IgD-negative memory B cell (primary cell): ENCODE measurements around the gene CPA1. TPM values are rescaled to one million over a fixed set of nuclear protein-coding genes. Genes with fewer than 3 reads are reported as not detected.

Experiments
- H3K27ac Mint-ChIP-seq, 3 donors: one replicate each; pipeline ENCODE4 v1.8.0; 2020 to 2022; ENCODE audit warnings: mild to moderate bottlenecking in 3 of 3, mixed read lengths in 3 of 3, moderate library complexity in 1 of 3
- H3K27me3 Mint-ChIP-seq: one replicate; pipeline ENCODE4 v1.8.0; 2021; ENCODE audit warnings: mixed read lengths
- H3K36me3 Mint-ChIP-seq: one replicate; pipeline ENCODE4 v1.8.0; 2020; ENCODE audit warnings: mild to moderate bottlenecking, mixed read lengths
- H3K4me1 Mint-ChIP-seq, 3 donors: one replicate each; pipeline ENCODE4 v1.8.0; 2020 to 2022; ENCODE audit warnings: mixed read lengths in 3 of 3, mild to moderate bottlenecking in 1 of 3
- H3K4me3 Mint-ChIP-seq, 4 donors: one replicate each; pipeline ENCODE4 v1.8.0; 2020 to 2022; ENCODE audit warnings: mild to moderate bottlenecking in 4 of 4, mixed read lengths in 4 of 4, moderate library complexity in 3 of 4
- H3K9me3 Mint-ChIP-seq, 3 donors: one replicate each; pipeline ENCODE4 v1.8.0; 2020 to 2021; ENCODE audit warnings: mixed read lengths in 3 of 3, mild to moderate bottlenecking in 1 of 3
- polyA plus RNA-seq: library from polyadenylated mRNA; unstranded; fragments of 300-500 nt; fragmentation: Illumina TruSeq; gene quantifications from one replicate; pipeline ENCODE4 v1.2.3, GENCODE V29; 2021

The CPA1 gene
- polyA plus RNA-seq, 1 donor from 2014 or later = not detected

DNA sequence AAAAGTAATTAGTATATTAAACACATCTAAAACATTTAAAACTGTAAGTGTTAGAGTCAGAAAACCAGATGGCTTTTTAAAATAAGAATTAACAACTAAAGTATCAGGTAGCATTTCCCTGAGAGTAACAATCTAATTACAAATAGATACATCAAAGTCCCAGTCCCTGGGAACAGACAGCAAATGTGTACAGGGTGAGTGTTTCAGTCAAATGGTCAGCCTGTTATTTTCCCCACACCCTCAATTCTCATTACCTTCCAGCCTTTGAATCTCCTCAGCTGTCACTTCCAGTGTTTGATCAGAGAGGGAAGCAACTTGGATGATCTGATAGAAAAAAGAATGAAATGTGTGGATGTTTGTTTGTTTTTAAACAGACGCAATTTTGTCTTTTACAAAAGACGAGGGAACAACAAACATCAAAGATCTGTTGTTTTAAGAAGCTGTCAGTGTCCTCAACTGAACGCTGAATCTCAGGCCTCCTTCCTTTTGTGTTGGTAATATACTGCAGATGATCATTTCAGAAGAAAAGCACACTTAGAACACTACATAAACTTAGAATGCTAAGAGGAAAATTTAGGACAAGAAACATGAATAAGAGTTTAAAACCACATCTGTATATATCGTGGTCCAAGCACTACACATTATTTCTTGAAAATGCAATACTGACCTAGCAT is 30.7 kb downstream of the CPA1 start:
- peaks cover 2% of the 10 kb centered on the region for H3K36me3 Mint-ChIP-seq
- H3K4me1 Mint-ChIP-seq = peaks cover 0 to 5% (median 0%) of the 10 kb centered on the region in 3 donors

DNA sequence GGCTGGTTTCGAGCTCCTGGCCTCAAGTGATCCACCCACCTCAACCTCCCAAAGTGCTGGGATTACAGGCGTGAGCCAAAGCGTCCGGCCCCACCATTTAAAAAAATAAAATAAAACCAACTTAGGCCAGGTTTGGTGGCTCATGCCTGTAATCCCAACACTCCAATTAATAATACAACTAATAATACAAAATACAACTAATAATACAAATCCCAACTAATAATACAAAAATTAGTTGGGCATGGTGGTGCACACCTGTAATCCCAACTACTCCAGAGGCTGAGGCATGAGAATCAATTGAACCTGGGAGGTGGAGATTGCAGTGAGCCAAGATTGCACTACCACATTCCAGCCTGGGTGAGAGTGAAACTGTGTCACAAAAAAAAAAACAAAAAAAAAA is 32.9 kb downstream of the CPA1 start:
- no peak overlapping the region for H3K4me3 Mint-ChIP-seq
- no peaks in the 10 kb centered on the region for H3K27me3 Mint-ChIP-seq
- H3K27ac Mint-ChIP-seq = peak overlapping the region in 1 of 3 donors; percentile 27
- H3K36me3 Mint-ChIP-seq = peaks cover 2% of the 10 kb centered on the region
- no peaks in the 10 kb centered on the region for H3K9me3 Mint-ChIP-seq
- peaks cover 0 to 5% (median 0%) of the 10 kb centered on the region in 3 donors for H3K4me1 Mint-ChIP-seq

More for the DNA sequence above, 30.7 kb downstream of the CPA1 start:
- H3K27ac Mint-ChIP-seq = no peak overlapping the region
- no peaks in the 10 kb centered on the region for H3K9me3 Mint-ChIP-seq
- no peaks in the 10 kb centered on the region for H3K27me3 Mint-ChIP-seq
- H3K4me3 Mint-ChIP-seq = no peak overlapping the region

DNA sequence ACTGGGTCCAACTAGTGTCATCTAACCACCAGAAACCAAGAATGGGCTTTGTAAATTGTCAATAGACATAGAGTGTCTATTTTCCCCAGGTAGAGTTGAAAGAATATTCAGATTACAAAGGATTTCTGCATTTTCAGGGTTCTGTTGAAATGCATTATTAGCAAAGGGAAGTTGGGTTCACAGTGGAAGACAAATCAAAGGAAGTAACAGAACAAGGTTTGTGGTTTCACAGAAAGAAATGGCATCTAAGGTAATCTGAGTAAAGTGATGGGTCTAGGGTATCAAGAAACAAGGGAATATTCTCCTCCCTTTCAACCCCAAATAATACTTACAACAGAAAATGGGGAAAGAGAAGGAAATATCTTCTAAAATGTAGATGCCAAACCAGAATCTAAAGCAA is 34.7 kb downstream of the CPA1 start:
- peaks cover 2% of the 10 kb centered on the region for H3K36me3 Mint-ChIP-seq
- no peaks in the 10 kb centered on the region for H3K27me3 Mint-ChIP-seq
- H3K9me3 Mint-ChIP-seq = no peaks in the 10 kb centered on the region
- no peak overlapping the region for H3K27ac Mint-ChIP-seq
- H3K4me1 Mint-ChIP-seq = peaks cover 0 to 5% (median 0%) of the 10 kb centered on the region in 3 donors
- no peak overlapping the region for H3K4me3 Mint-ChIP-seq

DNA sequence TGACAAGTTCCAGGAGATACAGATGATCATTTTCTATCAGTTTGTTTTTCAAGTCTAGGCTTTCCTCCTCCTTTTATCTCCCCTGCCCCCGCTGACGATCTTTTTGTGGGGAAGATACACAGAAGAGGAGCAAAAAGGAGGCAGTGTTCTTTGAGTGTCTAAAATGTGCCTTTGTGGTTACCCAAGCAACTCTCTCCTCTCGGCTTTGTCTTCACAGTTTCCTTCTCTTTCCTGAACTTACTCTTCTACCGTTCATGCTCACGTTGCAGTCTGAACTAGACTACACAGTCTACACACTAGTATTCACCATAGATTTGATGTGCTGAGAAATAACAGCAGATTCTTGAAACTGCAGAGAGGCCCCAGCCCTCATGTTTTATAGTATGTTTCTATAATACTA is 36.9 kb downstream of the CPA1 start:
- no peaks in the 10 kb centered on the region for H3K36me3 Mint-ChIP-seq
- peaks cover 0 to 5% (median 0%) of the 10 kb centered on the region in 3 donors for H3K4me1 Mint-ChIP-seq
- H3K27ac Mint-ChIP-seq = no peak overlapping the region
- no peaks in the 10 kb centered on the region for H3K27me3 Mint-ChIP-seq
- no peaks in the 10 kb centered on the region for H3K9me3 Mint-ChIP-seq
- no peak overlapping the region for H3K4me3 Mint-ChIP-seq

- Mint-ChIP-seq H3K36me3 (no peaks in the 10 kb centered on the region), H3K4me1 (peaks cover 0 to 5% (median 0%) of the 10 kb centered on the region in 3 donors), H3K27me3 (no peaks in the 10 kb centered on the region), H3K9me3 (no peaks in the 10 kb centered on the region), H3K27ac (no peak overlapping the region), H3K4me3 (no peak overlapping the region)
These were observed 38.0 kb downstream of the CPA1 start for GRCh38 chr7:130418306-130418705.

GRCh38 chr7:130419658-130420057 is 39.4 kb downstream of the CPA1 start:
- Mint-ChIP-seq H3K27me3 (no peaks in the 10 kb centered on the region), H3K4me1 (peaks cover 0 to 5% (median 0%) of the 10 kb centered on the region in 3 donors), H3K27ac (no peak overlapping the region), H3K4me3 (no peak overlapping the region), H3K36me3 (no peaks in the 10 kb centered on the region), H3K9me3 (no peaks in the 10 kb centered on the region)

GRCh38 chr7:130420943-130421578 is 40.8 kb downstream of the CPA1 start:
- Mint-ChIP-seq H3K27ac (no peak overlapping the region), H3K36me3 (no peaks in the 10 kb centered on the region), H3K4me3 (no peak overlapping the region), H3K9me3 (no peaks in the 10 kb centered on the region), H3K4me1 (no peaks in the 10 kb centered on the region), H3K27me3 (no peaks in the 10 kb centered on the region)

- Mint-ChIP-seq H3K4me1 (no peaks in the 10 kb centered on the region), H3K9me3 (no peaks in the 10 kb centered on the region), H3K36me3 (no peaks in the 10 kb centered on the region), H3K27ac (peak overlapping the region in 1 of 3 donors; percentile 63), H3K27me3 (no peaks in the 10 kb centered on the region), H3K4me3 (no peak overlapping the region)
These were observed 41.4 kb downstream of the CPA1 start for GRCh38 chr7:130421684-130422083.

- Mint-ChIP-seq H3K9me3 (no peaks in the 10 kb centered on the region), H3K27ac (no peak overlapping the region), H3K4me1 (no peaks in the 10 kb centered on the region), H3K36me3 (no peaks in the 10 kb centered on the region), H3K4me3 (no peak overlapping the region), H3K27me3 (no peaks in the 10 kb centered on the region)
These were observed 43.3 kb downstream of the CPA1 start for GRCh38 chr7:130423501-130424037.

DNA sequence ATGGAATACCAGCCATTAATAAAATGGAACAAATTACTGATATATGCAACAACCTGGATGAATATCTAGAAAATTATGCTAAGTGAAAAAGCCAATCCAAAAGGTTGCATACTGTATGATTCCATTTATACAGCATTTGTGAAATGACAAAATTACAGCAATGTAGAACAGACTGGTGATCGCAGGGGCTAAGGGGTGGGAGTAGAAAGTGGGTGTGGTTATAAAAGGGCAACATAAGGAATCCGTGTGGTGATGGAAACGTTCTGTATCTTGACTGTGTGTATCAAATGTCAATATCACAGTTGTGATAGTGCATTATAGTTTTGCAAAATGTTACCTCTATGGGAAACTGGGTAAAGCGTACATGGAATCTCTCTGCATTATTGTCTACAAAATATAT is 45.5 kb downstream of the CPA1 start:
- H3K4me3 Mint-ChIP-seq = no peak overlapping the region

GRCh38 chr7:130426564-130426963 is 46.3 kb downstream of the CPA1 start:
- Mint-ChIP-seq H3K27me3 (no peaks in the 10 kb centered on the region), H3K9me3 (no peaks in the 10 kb centered on the region), H3K4me3 (peak overlapping the region in 1 of 4 donors; percentile 14), H3K4me1 (no peaks in the 10 kb centered on the region), H3K36me3 (no peaks in the 10 kb centered on the region), H3K27ac (no peak overlapping the region)

More for the DNA sequence above, 45.5 kb downstream of the CPA1 start:
- no peak overlapping the region for H3K27ac Mint-ChIP-seq
- H3K9me3 Mint-ChIP-seq = no peaks in the 10 kb centered on the region
- no peaks in the 10 kb centered on the region for H3K27me3 Mint-ChIP-seq
- no peaks in the 10 kb centered on the region for H3K4me1 Mint-ChIP-seq
- H3K36me3 Mint-ChIP-seq = no peaks in the 10 kb centered on the region

DNA sequence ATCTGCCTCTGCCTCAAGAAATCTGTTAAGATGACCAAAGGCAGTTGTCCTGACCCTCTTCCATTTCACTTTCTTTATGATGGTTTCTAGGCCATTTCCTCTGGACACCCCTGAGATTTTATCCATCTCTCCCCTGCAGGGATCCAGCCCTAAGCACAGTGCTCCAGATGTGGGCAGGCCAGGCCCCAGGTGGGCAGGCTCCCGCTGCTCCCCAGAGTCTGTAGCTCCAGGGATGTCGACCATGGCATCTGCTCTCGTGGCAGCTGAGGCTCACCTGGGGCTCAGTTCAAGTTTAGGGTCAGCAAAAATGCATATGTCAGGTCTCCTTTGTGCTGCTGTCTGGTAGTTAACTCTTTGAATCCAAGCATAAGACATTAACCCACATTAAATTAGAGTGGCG is 48.7 kb downstream of the CPA1 start:
- Mint-ChIP-seq H3K4me3 (no peak overlapping the region), H3K27ac (no peak overlapping the region), H3K9me3 (no peaks in the 10 kb centered on the region), H3K4me1 (no peaks in the 10 kb centered on the region), H3K36me3 (no peaks in the 10 kb centered on the region), H3K27me3 (no peaks in the 10 kb centered on the region)

DNA sequence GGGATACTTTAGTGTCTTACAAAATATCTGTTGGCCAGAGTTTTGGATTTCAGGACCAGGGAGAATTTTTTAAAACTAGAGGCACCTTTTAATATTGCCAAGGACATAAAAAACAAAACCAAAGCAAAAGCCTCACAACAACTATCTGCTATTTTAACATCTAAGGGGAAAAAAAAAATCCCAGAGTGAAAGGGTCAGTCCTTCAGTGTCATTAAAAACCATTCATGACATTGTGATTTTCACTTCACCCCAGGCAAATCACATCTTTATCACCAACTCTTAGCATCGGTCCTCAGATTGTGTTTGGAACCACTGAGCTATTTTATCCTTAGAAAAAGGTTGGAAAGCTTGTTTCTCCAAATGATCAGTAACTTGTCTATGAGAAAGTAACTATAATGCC is 49.8 kb downstream of the CPA1 start:
- Mint-ChIP-seq H3K27ac (no peak overlapping the region), H3K9me3 (no peaks in the 10 kb centered on the region), H3K4me3 (no peak overlapping the region), H3K4me1 (no peaks in the 10 kb centered on the region), H3K27me3 (no peaks in the 10 kb centered on the region), H3K36me3 (no peaks in the 10 kb centered on the region)

- Mint-ChIP-seq H3K36me3 (no peaks in the 10 kb centered on the region), H3K4me1 (peaks cover 0 to under 1% (median under 1%) of the 10 kb centered on the region in 3 donors), H3K4me3 (no peak overlapping the region), H3K27ac (no peak overlapping the region), H3K27me3 (no peaks in the 10 kb centered on the region), H3K9me3 (no peaks in the 10 kb centered on the region)
These were observed 50.8 kb downstream of the CPA1 start for GRCh38 chr7:130430841-130431666.

DNA sequence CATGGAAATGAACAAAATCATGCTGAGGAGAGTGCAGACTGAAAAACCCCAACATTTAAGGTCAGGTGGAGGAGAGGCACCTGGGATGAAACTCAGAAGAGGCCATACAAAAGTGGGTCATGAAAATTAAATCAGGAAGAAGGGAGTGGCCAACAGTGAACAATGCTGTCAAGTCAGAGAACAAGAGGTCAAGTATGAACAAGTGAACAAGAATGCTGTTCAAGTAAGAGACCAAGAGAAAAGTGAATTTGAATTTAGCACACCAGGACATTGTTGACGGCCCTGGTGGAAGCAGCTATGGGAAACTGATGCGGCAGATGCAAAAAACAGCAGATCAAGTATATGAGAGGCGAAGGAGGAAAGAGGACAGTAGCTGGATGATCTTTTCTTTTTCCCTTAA is 52.6 kb downstream of the CPA1 start:
- Mint-ChIP-seq H3K4me1 (peaks cover 0 to 3% (median 2%) of the 10 kb centered on the region in 3 donors), H3K9me3 (peaks cover 0 to under 1% (median 0%) of the 10 kb centered on the region in 3 donors), H3K27ac (no peak overlapping the region), H3K4me3 (no peak overlapping the region), H3K27me3 (no peaks in the 10 kb centered on the region), H3K36me3 (no peaks in the 10 kb centered on the region)
